Skin epidermis (tissue), 12 donors: ENCODE measurements around the gene SMAD3.
A peak's percentile ranks its signal among the peaks of the same experiment; 100 is the strongest.

Source experiments
- H3K27ac ChIP-seq, 21 experiments: fragments of 200-600 bp; sonication (generic) in 11 of 21; one replicate each; pipeline ENCODE4 v1.5.0; 2020; ENCODE audit warnings: mild to moderate bottlenecking in 3 of 21, inconsistent platforms in 2 of 21, moderate library complexity in 2 of 21
- H3K4me3 ChIP-seq, 7 experiments: fragments of 200-600 bp; sonication (generic) in 2 of 7; one replicate each; pipeline ENCODE4 v1.5.0; 2020; ENCODE audit warnings: inconsistent platforms in 2 of 7, mild to moderate bottlenecking in 2 of 7, moderate library complexity in 1 of 7

SMAD3 gene

GRCh38 chr15:67134067-67134838 is 68.9 kb downstream of the SMAD3 start:
- Histone ChIP-seq H3K27ac (peak overlapping the region in 20 of 21 experiments; percentile 31 to 88 (median 76)), H3K4me3 (peak overlapping the region in 1 of 7 experiments; percentile 11)

DNA sequence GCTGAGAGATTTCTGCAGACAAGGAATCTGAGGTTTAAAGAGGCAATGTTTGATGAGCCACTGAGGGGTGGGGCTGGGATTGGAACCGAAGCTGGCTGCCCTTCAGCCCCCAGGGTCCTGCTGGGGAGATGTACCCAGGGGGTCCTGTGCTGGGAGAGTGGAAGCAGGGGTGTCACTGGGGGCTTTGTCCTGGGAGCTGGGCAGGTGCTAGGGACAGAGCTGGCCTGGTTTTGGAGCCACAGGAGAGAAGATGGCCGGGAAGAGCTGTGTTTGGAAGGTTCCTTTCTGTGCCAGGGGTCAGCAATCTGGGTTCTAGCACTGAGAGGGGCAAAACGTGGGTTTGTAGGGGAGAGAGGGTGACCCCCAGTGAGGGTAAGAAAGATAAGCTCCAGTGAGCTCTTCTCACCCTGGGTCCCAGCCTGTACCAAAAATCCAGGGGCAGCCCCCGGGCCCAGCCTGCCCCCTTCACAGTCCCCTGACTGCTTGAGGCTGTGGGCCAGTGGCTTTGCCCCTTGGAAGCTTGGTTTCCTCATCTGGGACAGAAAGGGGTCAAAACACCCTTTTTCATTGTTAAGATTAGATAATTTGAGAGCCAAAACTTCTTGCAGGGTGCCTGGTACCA is 69.6 kb downstream of the SMAD3 start:
- peak overlapping the region in 20 of 21 experiments; percentile 31 to 88 (median 76) for H3K27ac ChIP-seq
- peak overlapping the region in 1 of 7 experiments; percentile 11 for H3K4me3 ChIP-seq

GRCh38 chr15:67135494-67135893 is 70.1 kb downstream of the SMAD3 start:
- H3K4me3 ChIP-seq = no peak overlapping the region
- H3K27ac ChIP-seq = peak overlapping the region in 18 of 21 experiments; percentile 52 to 88 (median 77)

DNA sequence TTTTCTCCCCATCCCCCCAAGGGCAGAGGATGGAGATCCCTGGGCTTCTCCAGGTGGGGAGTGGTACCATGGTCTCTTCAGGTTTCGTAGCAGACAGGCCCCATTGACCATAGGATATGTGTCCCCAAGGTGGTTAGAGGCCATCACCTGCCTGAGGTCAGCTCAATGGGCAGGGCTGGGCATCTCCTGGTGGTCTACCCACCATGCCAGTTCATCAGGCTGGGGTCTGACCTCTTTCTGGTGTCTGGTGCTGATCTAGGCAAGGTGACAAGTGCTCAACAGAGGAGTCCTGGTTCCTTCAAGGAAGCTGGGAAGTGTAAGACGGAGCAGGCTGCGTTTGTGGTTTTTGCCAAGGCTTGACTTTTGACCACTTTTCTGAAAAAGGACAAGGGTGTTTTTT is 71.4 kb downstream of the SMAD3 start:
- Histone ChIP-seq H3K4me3 (no peak overlapping the region), H3K27ac (peak overlapping the region in 3 of 21 experiments; percentile 75 to 84 (median 81))

- Histone ChIP-seq H3K27ac (peak overlapping the region in 16 of 21 experiments; percentile 32 to 84 (median 67)), H3K4me3 (no peak overlapping the region)
Observed at GRCh38 chr15:67137319-67137718, 71.9 kb downstream of the SMAD3 start.

DNA sequence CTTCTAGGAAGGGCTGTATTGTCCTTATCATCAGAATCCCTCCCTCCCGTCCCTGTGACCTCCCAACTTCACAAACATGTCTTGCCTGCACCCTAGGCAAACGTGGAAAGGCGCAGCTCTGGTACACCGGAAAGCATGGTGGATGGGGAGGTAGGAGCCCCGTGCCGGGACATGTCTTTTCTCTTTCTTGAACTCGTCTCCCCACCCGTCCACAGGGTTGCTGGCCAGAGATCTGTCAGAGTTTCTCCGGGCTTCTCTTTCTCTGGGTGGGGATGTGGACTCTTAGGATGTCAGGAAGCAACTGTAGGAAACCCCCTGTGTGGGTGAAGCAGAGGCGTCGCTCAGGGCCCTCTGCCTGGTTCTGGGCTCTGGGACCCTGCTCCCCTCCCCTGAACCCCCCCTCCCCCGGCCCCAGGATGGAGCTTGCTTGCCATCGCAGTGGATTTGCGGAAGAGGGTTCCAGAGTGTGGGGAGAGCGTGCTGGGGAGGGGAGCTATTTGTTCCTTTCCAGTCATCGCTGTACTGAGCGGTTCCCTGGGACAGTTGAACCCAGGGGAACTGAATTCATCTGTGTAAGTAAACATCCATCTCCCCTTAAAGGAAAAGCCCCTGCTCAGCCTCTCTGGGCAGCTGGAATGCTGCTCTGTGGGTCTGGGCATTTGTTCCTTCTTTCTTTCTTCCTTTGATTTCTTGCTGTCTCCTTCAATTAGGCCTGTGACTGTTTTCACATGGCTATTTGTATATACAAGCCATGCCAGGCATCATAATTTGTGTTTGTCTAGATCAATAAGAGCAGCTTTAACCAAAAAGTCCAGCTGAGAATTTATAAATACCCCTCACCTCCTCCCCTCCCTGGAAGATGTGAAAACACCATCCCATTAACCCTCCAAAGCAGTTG is 72.8 kb downstream of the SMAD3 start:
- no peak overlapping the region for H3K4me3 ChIP-seq
- H3K27ac ChIP-seq = peak overlapping the region in 18 of 21 experiments; percentile 28 to 84 (median 64)

DNA sequence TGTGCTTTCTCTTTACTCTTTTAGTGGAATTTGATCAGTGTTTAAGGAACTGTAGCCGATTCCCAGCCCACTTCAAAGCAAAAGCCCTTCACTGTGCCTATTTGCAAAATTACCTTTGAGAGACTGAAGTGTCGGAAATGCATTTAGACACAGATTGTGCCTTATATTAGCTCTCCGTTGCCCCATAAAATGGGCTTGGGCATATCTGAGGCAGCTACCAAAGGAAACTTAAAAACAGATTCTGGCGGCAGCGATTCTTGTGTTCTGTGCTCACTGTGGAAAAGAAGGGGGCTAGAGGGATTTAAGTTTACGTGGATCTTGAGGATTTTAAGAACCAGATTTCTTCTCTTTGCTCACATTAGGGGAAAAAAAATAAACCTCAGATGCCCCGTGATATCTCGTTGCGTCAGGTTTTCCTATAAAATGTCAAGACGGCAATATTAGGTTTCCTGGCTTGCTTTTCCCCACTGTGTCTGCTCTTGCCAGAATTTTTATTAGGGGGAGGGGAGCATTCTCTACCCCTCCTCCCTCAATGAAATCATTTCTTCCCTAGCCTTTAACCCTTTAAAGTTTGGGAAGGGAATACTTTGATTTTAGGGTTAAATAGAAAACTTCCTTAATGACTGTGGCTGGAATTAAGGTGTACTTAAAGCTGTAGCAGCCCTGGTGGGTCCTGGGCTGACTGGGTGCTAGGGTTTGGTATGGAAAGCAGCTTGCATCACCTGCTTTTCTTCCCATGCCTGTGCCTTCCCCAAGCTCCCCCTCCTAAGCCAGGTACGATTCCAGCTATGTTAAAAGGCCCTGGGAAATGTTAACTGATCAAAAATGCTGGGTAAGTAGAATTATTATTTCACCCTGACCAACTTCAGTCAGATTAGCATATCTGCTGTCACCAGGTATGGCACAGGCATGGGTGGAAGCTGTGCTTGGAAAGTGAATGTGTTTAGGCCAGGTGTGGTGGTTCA is 73.8 kb downstream of the SMAD3 start:
- no peak overlapping the region for H3K4me3 ChIP-seq
- peak overlapping the region in 11 of 21 experiments; percentile 57 to 84 (median 71) for H3K27ac ChIP-seq

DNA sequence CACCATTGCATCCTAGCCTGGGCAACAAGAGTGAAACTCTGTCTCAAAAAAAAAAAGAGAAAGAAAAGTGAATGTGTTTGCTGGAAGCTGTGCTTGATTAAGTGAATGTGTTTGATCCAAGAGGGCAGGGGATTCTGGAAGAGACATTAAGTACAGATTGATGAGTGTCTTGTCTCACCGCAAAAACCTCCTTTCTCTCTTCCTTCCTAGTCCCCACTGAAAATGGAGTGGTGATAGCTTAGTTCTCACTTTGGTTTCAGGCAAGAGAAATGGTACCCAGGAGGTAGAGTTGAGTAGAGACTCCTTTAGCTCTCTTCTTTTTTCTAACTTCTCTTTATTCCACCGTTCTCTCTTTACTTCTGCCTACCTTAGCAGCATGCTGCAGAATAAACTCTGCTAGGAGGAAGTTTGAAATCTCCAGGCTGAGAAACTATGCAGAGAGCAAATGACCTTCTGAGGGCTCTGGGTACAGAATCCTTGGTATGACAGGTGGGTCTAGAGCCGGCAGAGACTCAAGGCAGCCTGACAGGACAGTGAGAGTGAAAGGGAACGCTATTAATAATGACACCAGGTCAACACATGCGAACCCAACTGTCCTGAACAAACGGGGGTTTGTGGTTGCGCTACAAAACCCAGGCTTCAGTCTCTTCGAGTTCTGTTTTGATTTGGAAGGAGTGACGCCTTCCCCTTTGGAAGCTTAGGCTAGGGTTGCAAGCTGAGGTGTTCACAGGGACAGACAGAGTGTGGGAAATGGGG is 74.9 kb downstream of the SMAD3 start:
- Histone ChIP-seq H3K27ac (peak overlapping the region in 5 of 21 experiments; percentile 13 to 84 (median 24)), H3K4me3 (no peak overlapping the region)

DNA sequence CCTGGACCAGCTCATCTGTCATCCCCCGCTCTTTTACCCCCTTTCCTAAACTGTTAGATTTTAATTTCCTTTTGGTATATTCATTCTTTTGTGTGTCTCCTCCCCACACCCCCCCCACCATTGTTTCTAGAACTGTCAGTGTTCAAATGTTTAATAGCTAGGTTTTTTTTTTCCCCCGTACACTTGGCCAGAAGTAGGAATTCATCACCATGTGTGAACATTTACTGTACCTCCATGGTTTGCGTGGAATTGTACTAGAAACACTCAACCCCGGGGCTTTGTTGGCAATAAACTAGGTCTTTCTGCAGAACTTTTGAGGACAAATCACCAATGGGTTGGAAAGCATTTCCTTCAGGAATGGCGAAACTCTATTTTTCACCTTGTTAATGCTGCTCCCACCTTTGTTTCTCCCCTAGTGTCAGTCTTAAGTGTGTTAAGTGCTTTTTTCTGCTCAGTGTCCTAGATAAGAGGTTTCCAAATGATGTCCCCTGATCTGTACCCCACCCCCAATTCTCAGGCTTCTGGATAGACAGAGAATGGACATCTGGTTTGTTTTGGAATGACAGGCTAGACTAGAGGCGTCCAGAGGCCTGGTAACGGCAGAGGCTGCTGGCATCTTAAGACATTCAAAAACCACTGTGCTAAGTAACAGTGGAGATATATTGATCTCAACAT is 76.8 kb downstream of the SMAD3 start:
- Histone ChIP-seq H3K27ac (peak overlapping the region in 10 of 21 experiments; percentile 1 to 45 (median 20)), H3K4me3 (no peak overlapping the region)

GRCh38 chr15:67142767-67143100 is 77.3 kb downstream of the SMAD3 start:
- Histone ChIP-seq H3K27ac (peak overlapping the region in 9 of 21 experiments; percentile 1 to 45 (median 18)), H3K4me3 (no peak overlapping the region)

DNA sequence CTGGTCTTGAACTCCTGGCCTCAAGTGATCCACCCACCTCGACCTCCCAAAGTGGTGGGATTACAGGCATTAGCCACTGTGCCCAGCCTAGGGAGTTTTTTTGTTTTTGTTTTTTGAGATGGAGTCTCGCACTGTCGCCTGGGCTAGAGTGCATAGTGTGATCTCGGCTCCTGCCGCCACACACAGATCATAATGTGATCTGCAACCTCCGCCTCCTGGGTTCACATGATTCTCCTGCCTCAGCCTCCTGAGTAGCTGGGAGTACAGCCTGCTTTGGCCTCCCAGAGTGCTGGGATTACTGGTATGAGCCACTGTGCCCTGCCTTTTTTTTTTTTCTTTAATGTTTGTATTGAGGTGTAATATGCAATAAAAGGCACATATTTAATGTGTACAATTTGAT is 78.2 kb downstream of the SMAD3 start:
- Histone ChIP-seq H3K4me3 (no peak overlapping the region), H3K27ac (peak overlapping the region in 2 of 21 experiments; percentile 34 to 40)

GRCh38 chr15:67144609-67145311 is 79.4 kb downstream of the SMAD3 start:
- Histone ChIP-seq H3K4me3 (no peak overlapping the region), H3K27ac (peak overlapping the region in 14 of 21 experiments; percentile 7 to 90 (median 47))

GRCh38 chr15:67145312-67145610 is 79.9 kb downstream of the SMAD3 start:
- Histone ChIP-seq H3K27ac (peak overlapping the region in 14 of 21 experiments; percentile 33 to 90 (median 70)), H3K4me3 (no peak overlapping the region)

GRCh38 chr15:67145710-67146109 is 80.3 kb downstream of the SMAD3 start:
- Histone ChIP-seq H3K27ac (peak overlapping the region in 18 of 21 experiments; percentile 44 to 90 (median 80)), H3K4me3 (no peak overlapping the region)

DNA sequence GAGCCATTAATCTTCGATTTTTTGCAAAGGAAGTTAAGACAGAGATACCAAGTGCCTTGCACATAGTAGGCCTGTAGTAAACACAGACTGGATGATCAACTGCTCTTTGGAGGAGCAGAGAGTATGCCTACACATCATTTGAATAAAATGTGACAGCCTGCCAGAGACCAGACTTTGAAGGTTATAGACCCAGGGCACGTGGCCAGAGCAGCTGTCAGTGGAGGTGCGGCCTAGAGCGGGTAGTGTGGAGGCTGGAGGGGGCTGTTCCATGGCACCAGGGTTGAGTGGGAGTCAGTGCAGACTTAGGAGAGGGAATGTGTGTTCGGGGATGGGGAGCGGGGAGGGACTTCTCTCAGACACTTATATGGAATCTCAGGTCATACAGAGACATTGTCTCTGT is 80.8 kb downstream of the SMAD3 start:
- H3K4me3 ChIP-seq = no peak overlapping the region
- peak overlapping the region in 20 of 21 experiments; percentile 29 to 90 (median 80) for H3K27ac ChIP-seq

- Histone ChIP-seq H3K4me3 (no peak overlapping the region), H3K27ac (peak overlapping the region in 20 of 21 experiments; percentile 55 to 90 (median 80))
Observed at GRCh38 chr15:67146875-67147381, 81.5 kb downstream of the SMAD3 start.
